K562 (cell line): ENCODE measurements around the gene KRT14.

Source experiments
- CLOCK ChIP-seq: fragments of 250-450 bp; sonication (Bioruptor Pico); IDR thresholded peaks from 2 replicates; pipeline ENCODE4 v1.4.0; 2020; ENCODE audit warnings: mild to moderate bottlenecking, moderate library complexity, borderline replicate concordance
- FOXO4 ChIP-seq: fragments of 450-650 bp; formaldehyde crosslinking; IDR thresholded peaks from 2 replicates; pipeline ENCODE4 v1.4.0; 2020; ENCODE audit warnings: mild to moderate bottlenecking, moderate library complexity
- PATZ1 ChIP-seq: fragments of 250-450 bp; sonication (Bioruptor Pico); IDR thresholded peaks from 2 replicates; pipeline ENCODE4 v1.5.0; 2020; ENCODE audit warnings: mild to moderate bottlenecking, borderline replicate concordance
- REST ChIP-seq, 2 experiments: fragments of 450-650 bp; formaldehyde crosslinking in 1 of 2; IDR thresholded peaks; 2 replicates each; pipeline versions ENCODE4 v1.4.0 to v1.6.1; 2014 to 2020; ENCODE audit warnings: mild to moderate bottlenecking in 2 of 2, borderline replicate concordance in 1 of 2, low read depth in 1 of 2
- SMAD3 ChIP-seq: fragments of 450-650 bp; formaldehyde crosslinking; conservative IDR thresholded peaks from 2 replicates; pipeline ENCODE4 v1.4.0; 2020; ENCODE audit warnings: mild to moderate bottlenecking
- SMAD4 ChIP-seq: fragments of 250-450 bp; sonication (Bioruptor Pico); conservative IDR thresholded peaks from 2 replicates; pipeline ENCODE4 v1.8.0; 2021; ENCODE audit warnings: inconsistent platforms, mild to moderate bottlenecking, moderate library complexity
- USF2 ChIP-seq: sonication (generic); formaldehyde crosslinking; IDR thresholded peaks from 2 replicates; pipeline ENCODE4 v1.5.0; 2020; ENCODE audit warnings: missing genetic modification reagents
- YBX1 ChIP-seq: fragments of 450-650 bp; IDR thresholded peaks from 2 replicates; pipeline ENCODE4 v1.7.1; 2016; ENCODE audit warnings: mild to moderate bottlenecking
- ZNF316 ChIP-seq: fragments of 450-650 bp; IDR thresholded peaks from 2 replicates; pipeline ENCODE4 v1.6.1; 2016
- ZNF785 ChIP-seq: fragments of 250-450 bp; sonication (Bioruptor Pico); IDR thresholded peaks from 2 replicates; pipeline ENCODE4 v1.4.0; 2020; ENCODE audit warnings: mild to moderate bottlenecking
- ZNF830 ChIP-seq: fragments of 250-450 bp; sonication (Bioruptor Pico); IDR thresholded peaks from 2 replicates; pipeline ENCODE4 v1.5.0; 2021; ENCODE audit warnings: mild to moderate bottlenecking

DNA sequence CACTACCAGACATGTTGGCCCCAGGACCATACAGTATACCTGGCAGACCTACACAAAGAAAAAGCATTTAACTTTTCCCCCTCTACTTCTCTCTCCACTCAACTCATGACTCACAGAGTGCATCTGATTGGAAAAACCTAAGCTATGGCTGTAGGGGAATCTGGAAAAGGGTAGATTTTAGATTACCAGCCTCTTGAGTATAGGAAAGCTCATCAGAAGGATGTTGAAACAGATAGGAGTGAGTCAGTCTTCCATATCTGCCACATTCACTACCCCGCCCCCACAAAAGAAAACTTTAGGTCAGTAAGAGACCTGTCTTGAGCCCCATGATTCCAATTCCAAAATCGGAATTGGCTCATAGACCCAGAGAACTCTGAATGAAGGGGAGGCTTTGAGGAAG is 27.1 kb downstream of the KRT14 start:
- TF ChIP-seq ZNF316 (no peak), PATZ1 (CRISPR knock-in tag) (no peak), YBX1 (no peak), FOXO4 (CRISPR knock-in tag) (no peak), REST (IDR thresholded peaks at IDR 0.05; ENCODE audit: borderline replicate concordance) (no peak), REST (CRISPR knock-in tag; IDR thresholded peaks at IDR 0.05; ENCODE audit: low read depth) (no peak), SMAD3 (CRISPR knock-in tag) (no peak), ZNF830 (no peak), ZNF785 (no peak), CLOCK (CRISPR knock-in tag) (no peak), SMAD4 (CRISPR knock-in tag) (no peak), USF2 (CRISPR knock-in tag) (no peak)
